Mammary epithelial cell (primary cell): ENCODE measurements around the gene CABLES1.

Experiments
- EZH2 ChIP-seq: IDR thresholded peaks from 2 replicates; pipeline ENCODE4 v1.6.1; 2012; ENCODE audit warnings: low read length, inconsistent platforms, borderline replicate concordance
- TF ChIP-seq, protein P1 (sequence below), 2 donors: IDR thresholded peaks in 1 of 2; conservative IDR thresholded peaks in 1 of 2; 2 replicates each; pipeline ENCODE4 v1.5.1; 2011 to 2012; ENCODE audit warnings: inconsistent platforms in 2 of 2, low read length in 2 of 2, mild to moderate bottlenecking in 2 of 2, control low read depth in 1 of 2, low read depth in 1 of 2; ENCODE audit not compliant: insufficient read depth in 1 of 2; ENCODE audit errors: extremely low read depth in 1 of 2

DNA sequence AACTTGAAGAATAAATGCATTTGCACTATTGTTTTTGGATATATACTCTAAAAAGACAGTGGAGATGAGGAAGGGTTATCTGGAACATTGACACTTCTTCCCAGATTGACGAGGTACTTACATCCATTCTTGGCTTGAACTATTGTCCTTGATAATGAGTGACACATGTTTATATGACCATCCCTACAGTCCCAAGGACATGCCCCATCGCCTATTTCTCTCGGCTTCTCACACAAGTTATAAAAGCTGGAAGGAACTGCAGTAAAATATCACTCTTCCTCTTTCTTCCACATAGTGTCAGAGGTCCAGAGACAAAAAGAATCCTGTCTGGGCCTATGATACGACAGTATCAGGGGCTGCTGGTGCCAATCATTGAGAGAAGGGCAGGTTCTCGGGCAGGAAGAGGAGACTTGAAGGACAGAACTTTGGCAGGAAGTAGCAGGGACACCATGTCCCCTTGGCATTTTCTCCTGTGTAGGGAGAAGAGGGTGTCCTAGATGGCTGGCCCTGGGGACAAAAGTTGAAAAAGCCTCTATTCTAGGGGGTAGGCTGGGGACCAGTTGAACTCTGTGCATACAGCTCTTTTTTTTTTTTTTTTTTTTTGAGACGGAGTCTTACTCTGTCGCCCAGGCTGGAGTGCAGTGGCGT, 5.8 kb upstream of the CABLES1 start:
- TF ChIP-seq, protein P1, sequence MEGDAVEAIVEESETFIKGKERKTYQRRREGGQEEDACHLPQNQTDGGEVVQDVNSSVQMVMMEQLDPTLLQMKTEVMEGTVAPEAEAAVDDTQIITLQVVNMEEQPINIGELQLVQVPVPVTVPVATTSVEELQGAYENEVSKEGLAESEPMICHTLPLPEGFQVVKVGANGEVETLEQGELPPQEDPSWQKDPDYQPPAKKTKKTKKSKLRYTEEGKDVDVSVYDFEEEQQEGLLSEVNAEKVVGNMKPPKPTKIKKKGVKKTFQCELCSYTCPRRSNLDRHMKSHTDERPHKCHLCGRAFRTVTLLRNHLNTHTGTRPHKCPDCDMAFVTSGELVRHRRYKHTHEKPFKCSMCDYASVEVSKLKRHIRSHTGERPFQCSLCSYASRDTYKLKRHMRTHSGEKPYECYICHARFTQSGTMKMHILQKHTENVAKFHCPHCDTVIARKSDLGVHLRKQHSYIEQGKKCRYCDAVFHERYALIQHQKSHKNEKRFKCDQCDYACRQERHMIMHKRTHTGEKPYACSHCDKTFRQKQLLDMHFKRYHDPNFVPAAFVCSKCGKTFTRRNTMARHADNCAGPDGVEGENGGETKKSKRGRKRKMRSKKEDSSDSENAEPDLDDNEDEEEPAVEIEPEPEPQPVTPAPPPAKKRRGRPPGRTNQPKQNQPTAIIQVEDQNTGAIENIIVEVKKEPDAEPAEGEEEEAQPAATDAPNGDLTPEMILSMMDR (conservative IDR thresholded peaks at IDR 0.05 in 1 of 2, IDR thresholded peaks at IDR 0.05 in 1 of 2; ENCODE audit: extremely low read depth in 1 of 2, insufficient read depth in 1 of 2, low read depth in 1 of 2, low read length in 2 of 2), result no peak
- no peak for TF ChIP-seq EZH2
